SU-DHL-6 (cell line): Measurements from ENCODE around the gene MCTP1.

Experiments used
- CTCF ChIP-seq: fragments of 200-600 bp; sonication (generic); IDR thresholded peaks from one replicate; pipeline ENCODE4 v1.5.1; 2017; ENCODE audit warnings: antibody characterized with exemption, mild to moderate bottlenecking, low read length, moderate library complexity; ENCODE audit not compliant: insufficient read depth, poor library complexity, severe bottlenecking
- EZH2phosphoT487 ChIP-seq: fragments of 200-600 bp; sonication (generic), shearing (Covaris generic); conservative IDR thresholded peaks from 2 replicates; pipeline ENCODE4 v1.6.1; 2018; ENCODE audit warnings: mild to moderate bottlenecking, antibody characterized with exemption, low read length, moderate library complexity, mixed read lengths

GRCh38 chr5:94658272-94658671 is 626.6 kb downstream of the MCTP1 start:
- TF ChIP-seq EZH2phosphoT487: no peak
- no peak for TF ChIP-seq CTCF
